GM23248 (cell line): ENCODE results near the gene GCNT2.

ENCODE experiments used
- EZH2 ChIP-seq: fragments of 200-600 bp; sonication (generic); IDR thresholded peaks from 2 replicates; pipeline ENCODE4 v1.6.1; 2018; ENCODE audit warnings: antibody characterized with exemption, mild to moderate bottlenecking; ENCODE audit not compliant: insufficient read depth, poor library complexity, severe bottlenecking
- EZH2phosphoT487 ChIP-seq: fragments of 200-600 bp; sonication (generic); IDR thresholded peaks from 2 replicates; pipeline ENCODE4 v1.6.1; 2018; ENCODE audit warnings: antibody characterized with exemption, moderate library complexity, mild to moderate bottlenecking, low read depth; ENCODE audit not compliant: insufficient read depth

DNA sequence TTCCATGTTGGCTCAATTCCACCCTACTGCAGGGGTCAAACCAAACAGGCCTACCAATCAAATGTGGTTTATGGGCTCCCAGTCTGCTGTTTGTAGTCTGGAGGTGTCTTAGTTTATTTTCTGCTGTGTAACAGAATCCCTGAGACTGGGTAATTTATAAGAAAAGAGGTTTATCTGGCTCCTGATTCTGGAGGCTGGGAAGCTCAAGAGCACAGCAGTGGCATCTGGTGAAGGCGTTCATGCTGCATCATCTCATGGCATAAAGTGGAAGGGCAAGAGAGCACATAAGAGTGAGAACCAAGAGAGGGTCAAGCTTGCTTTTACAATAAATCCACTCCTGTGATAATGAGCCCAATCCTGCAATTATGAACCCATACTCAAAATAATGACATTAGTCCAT, 87.9 kb downstream of the GCNT2 start:
- TF ChIP-seq EZH2 (no peak), EZH2phosphoT487 (no peak)
